Sigmoid colon (tissue), 7 donors: ENCODE results near the gene ENPP1. TPM values are rescaled to one million over a fixed set of nuclear protein-coding genes. Genes with fewer than 3 reads are reported as not detected.
A peak's percentile ranks its signal among the peaks of the same experiment; 100 is the strongest.

Source experiments
- DNase-seq: peaks from one replicate; pipeline ENCODE4 v3.0.0-alpha.2; 2019
- H3K27ac ChIP-seq, 4 donors: fragments of 200-600 bp; sonication (generic); one replicate each; pipeline ENCODE4 v1.5.1; 2016 to 2019; ENCODE audit warnings: mild to moderate bottlenecking in 1 of 4
- H3K27me3 ChIP-seq, 3 donors: fragments of 200-600 bp; sonication (generic); one replicate each; pipeline ENCODE4 v1.5.1; 2019; ENCODE audit warnings: mild to moderate bottlenecking in 1 of 3
- H3K36me3 ChIP-seq, 4 donors: fragments of 200-600 bp; sonication (generic); one replicate each; pipeline ENCODE4 v1.5.1; 2016 to 2019
- H3K4me1 ChIP-seq, 4 donors: fragments of 200-600 bp; sonication (generic); one replicate each; pipeline ENCODE4 v1.5.1; 2017 to 2019
- H3K4me3 ChIP-seq, 4 donors: fragments of 200-600 bp; sonication (generic); one replicate each; pipeline ENCODE4 v1.5.1; 2017 to 2019; ENCODE audit warnings: mild to moderate bottlenecking in 2 of 4, moderate library complexity in 1 of 4
- H3K9me3 ChIP-seq, 4 donors: fragments of 200-600 bp in 3 of 4; sonication (generic) in 3 of 4; one replicate each; pipeline versions ENCODE4 v1.5.1 to v1.6.1; 2013 to 2019
- CTCF ChIP-seq, 4 experiments: fragments of 450-650 bp in 3 of 4; fragments of 200-600 bp in 1 of 4; IDR thresholded peaks; one replicate each; pipeline ENCODE4 v1.5.1; 2016 to 2019; ENCODE audit warnings: antibody characterized with exemption in 4 of 4, mild to moderate bottlenecking in 3 of 4, moderate library complexity in 2 of 4
- EP300 ChIP-seq, 4 donors: sonication (generic); formaldehyde crosslinking; IDR thresholded peaks; one replicate each; pipeline ENCODE4 v1.6.1; 2017; ENCODE audit warnings: antibody characterized with exemption in 4 of 4
- POLR2A ChIP-seq, 2 donors: fragments of 450-650 bp; IDR thresholded peaks; one replicate each; pipeline ENCODE4 v1.6.1; 2016; ENCODE audit warnings: antibody characterized with exemption in 2 of 2, mild to moderate bottlenecking in 2 of 2, moderate library complexity in 2 of 2
- POLR2AphosphoS5 ChIP-seq, 4 donors: sonication (generic); formaldehyde crosslinking; IDR thresholded peaks; one replicate each; pipeline ENCODE4 v1.6.1; 2017; ENCODE audit warnings: antibody characterized with exemption in 4 of 4
- WGBS, 2 donors: extraction: QIAGEN DNeasy Blood & Tissue Kit; methylation state at CpG; one replicate each; pipeline ENCODE4 v1.1.7; 2013; 5-methylcytosine and 5-hydroxymethylcytosine counted together
- intact Hi-C: fragments of 100-400 bp; cut with DNase I; formaldehyde crosslinking; loops from one replicate; pipeline ENCODE4 v1.15.1; 2023
- polyA plus RNA-seq, 3 donors: library from polyadenylated mRNA; stranded (reverse); fragments of 200-250 nt; gene quantifications; one replicate each; pipeline ENCODE4 v1.2.3, GENCODE V29; 2013
- total RNA-seq, 4 donors: library from RNA; depleted of rRNA; stranded (reverse); fragments of >200 nt; gene quantifications; one replicate each; pipeline ENCODE4 v1.1.0, GENCODE V29; 2016
- donor health status: healthy with polysubstance abuse.
- donor health status: Bipolar disorder and iron deficiency.
- donor health status: healthy.

The ENPP1 gene
- total and polyA plus RNA-seq, 7 donors = 1.2 to 7.2 (median 3.6) TPM

GRCh38 chr6:131803007-131803769 lies 4.6 kb upstream of the ENPP1 start:
- Histone ChIP-seq H3K36me3 (no peaks in the 10 kb centered on the region), H3K9me3 (no peaks in the 10 kb centered on the region), H3K4me1 (peaks cover 0 to 4% (median under 1%) of the 10 kb centered on the region in 4 donors), H3K27me3 (no peaks in the 10 kb centered on the region), H3K4me3 (no peak overlapping the region), H3K27ac (no peak overlapping the region)
- intact Hi-C loops = no loop called here
- no peak for DNase-seq
- TF ChIP-seq POLR2A (IDR thresholded peaks at IDR 0.05) (no peak), EP300 (IDR thresholded peaks at IDR 0.05) (no peak), POLR2AphosphoS5 (IDR thresholded peaks at IDR 0.05) (no peak), CTCF (IDR thresholded peaks at IDR 0.05) (no peak)
- WGBS, 2 donors = 66 to 76% methylated on average over 10 of the region's 10 CpGs

- Histone ChIP-seq H3K4me1 (peaks cover 0 to 8% (median 6%) of the 10 kb centered on the region in 4 donors), H3K27me3 (no peaks in the 10 kb centered on the region), H3K36me3 (no peaks in the 10 kb centered on the region), H3K9me3 (no peaks in the 10 kb centered on the region), H3K27ac (no peak overlapping the region), H3K4me3 (no peak overlapping the region)
- WGBS, 2 donors = 83 to 93% methylated on average over 1 of the region's 1 CpG
- TF ChIP-seq CTCF (IDR thresholded peaks at IDR 0.05) = no peak
- no peak for TF ChIP-seq POLR2A (IDR thresholded peaks at IDR 0.05)
- no peak for TF ChIP-seq EP300 (IDR thresholded peaks at IDR 0.05)
- TF ChIP-seq POLR2AphosphoS5 (IDR thresholded peaks at IDR 0.05) = no peak
- no peak for DNase-seq
- intact Hi-C loops = no loop called here
Measured at GRCh38 chr6:131804131-131804530, 3.7 kb upstream of the ENPP1 start.

- Histone ChIP-seq H3K36me3 (no peaks in the 10 kb centered on the region), H3K4me1 (peaks cover 0 to 8% (median 6%) of the 10 kb centered on the region in 4 donors), H3K9me3 (no peaks in the 10 kb centered on the region), H3K27me3 (no peaks in the 10 kb centered on the region), H3K4me3 (peak overlapping the region; percentile 53 to 68 (median 66)), H3K27ac (peak overlapping the region; percentile 57 to 72 (median 64))
- 1 to 4% methylated on average over 17 of the region's 17 CpGs for WGBS, 2 donors
- TF ChIP-seq CTCF (IDR thresholded peaks at IDR 0.05) = no peak
- TF ChIP-seq POLR2AphosphoS5 (IDR thresholded peaks at IDR 0.05) = no peak
- TF ChIP-seq POLR2A (IDR thresholded peaks at IDR 0.05) = no peak
- TF ChIP-seq EP300 (IDR thresholded peaks at IDR 0.05) = no peak
- DNase-seq = no peak
- intact Hi-C loops = no loop called here
Measured at GRCh38 chr6:131807321-131807643, 538 bp upstream of the ENPP1 start.

GRCh38 chr6:131808460-131809269 lies 845 bp downstream of the ENPP1 start:
- Histone ChIP-seq H3K27me3 (no peaks in the 10 kb centered on the region), H3K36me3 (no peaks in the 10 kb centered on the region), H3K4me3 (peak overlapping the region; percentile 42 to 68 (median 66)), H3K9me3 (no peaks in the 10 kb centered on the region), H3K27ac (peak overlapping the region; percentile 72 to 74 (median 73)), H3K4me1 (peaks cover 0 to 8% (median 6%) of the 10 kb centered on the region in 4 donors)
- no peak for TF ChIP-seq POLR2AphosphoS5 (IDR thresholded peaks at IDR 0.05)
- TF ChIP-seq EP300 (IDR thresholded peaks at IDR 0.05) = no peak
- no peak for TF ChIP-seq CTCF (IDR thresholded peaks at IDR 0.05)
- TF ChIP-seq POLR2A (IDR thresholded peaks at IDR 0.05) = no peak
- intact Hi-C loops = no loop called here
- no peak for DNase-seq
- 37 to 43% methylated on average over 12 of the region's 12 CpGs for WGBS, 2 donors
